Right lobe of liver (tissue), 6 donors: ENCODE results near the gene MTCH2. TPM values are rescaled to one million over a fixed set of nuclear protein-coding genes. Genes with fewer than 3 reads are reported as not detected.
A peak's percentile ranks its signal among the peaks of the same experiment; 100 is the strongest.
"Not testable (repeated sequence)": the region's sequence is repeated elsewhere in the genome, so short reads cannot be mapped to it uniquely, and the experiment has no call there.

Source experiments
- ATAC-seq, 4 donors: fragments of 200-7000 bp; cut with Tn5 transposase; one replicate each; pipeline ENCODE4 v1.9.1; 2020; ENCODE audit warnings: mild to moderate bottlenecking in 4 of 4, moderate library complexity in 4 of 4
- DNase-seq, 3 donors: peaks; one replicate each; pipeline ENCODE4 v3.0.0-alpha.2; 2020
- H3K27ac ChIP-seq, 3 donors: fragments of 200-600 bp; one replicate each; pipeline ENCODE4 v1.8.0; 2022
- H3K27me3 ChIP-seq, 2 donors: fragments of 200-600 bp; one replicate each; pipeline ENCODE4 v1.8.0; 2022
- H3K36me3 ChIP-seq, 4 donors: fragments of 200-600 bp; sonication (generic) in 1 of 4; one replicate each; pipeline versions ENCODE4 v1.5.1 to v1.8.0; 2017 to 2022; ENCODE audit warnings: control low read depth in 1 of 4
- H3K4me1 ChIP-seq, 4 donors: fragments of 200-600 bp; sonication (generic) in 1 of 4; one replicate each; pipeline versions ENCODE4 v1.5.1 to v1.8.0; 2017 to 2022; ENCODE audit warnings: control low read depth in 1 of 4
- H3K4me3 ChIP-seq, 3 donors: fragments of 200-600 bp; one replicate each; pipeline ENCODE4 v1.8.0; 2022
- H3K9me3 ChIP-seq, 4 donors: fragments of 200-600 bp; sonication (generic) in 1 of 4; one replicate each; pipeline versions ENCODE4 v1.5.1 to v1.8.0; 2017 to 2022; ENCODE audit warnings: control low read depth in 1 of 4
- CTCF ChIP-seq, 4 donors: fragments of 200-600 bp in 3 of 4; fragments of 450-650 bp in 1 of 4; IDR thresholded peaks; one replicate each; pipeline versions ENCODE4 v1.5.1 to v1.8.0; 2016 to 2022; ENCODE audit warnings: antibody characterized with exemption in 4 of 4, mild to moderate bottlenecking in 2 of 4
- POLR2A ChIP-seq: fragments of 450-650 bp; IDR thresholded peaks from one replicate; pipeline ENCODE4 v1.6.1; 2017; ENCODE audit warnings: antibody characterized with exemption, mild to moderate bottlenecking
- WGBS: methylation state at CpG from one replicate; pipeline ENCODE4 v1.1.6; 2018; ENCODE audit warnings: low coverage, low lambda C conversion rate; ENCODE audit not compliant: insufficient coverage; ENCODE audit errors: missing lambda C conversion rate; 5-methylcytosine and 5-hydroxymethylcytosine counted together
- intact Hi-C, 2 donors: fragments of 100-400 bp; cut with DNase I; formaldehyde crosslinking; loops; one replicate each; pipeline versions ENCODE4 v1.11.2 to v1.14.1; 2022
- total RNA-seq, 6 experiments: library from RNA; depleted of rRNA in 2 of 6; stranded (reverse); fragments of >200 nt in 2 of 6; fragmentation: NEBNext Ultra II Directional in 3 of 6; extraction: Animal tissue kit (Norgen Biotek cat#: 25700) in 3 of 6; gene quantifications; one replicate each; pipeline versions ENCODE4 v1.1.0 to v1.2.4, GENCODE V29; 2016 to 2023
- donor health status: DM: no; HTN: yes; CAD: no.
- donor health status: DM: no; HTN: no; CAD: no.
- donor health status: DM: no; HTN: no; CAD: no.
- donor health status: DM: no; HTN: yes; CAD: no.
- donor health status: DM: no; HTN: yes; CAD: no.

Gene MTCH2
- total RNA-seq, 6 experiments from 2014 or later = 123 to 179 (median 135) TPM

GRCh38 chr11:47646019-47646418 lies 3.7 kb upstream of the MTCH2 start:
- no peaks in the 10 kb centered on the region for H3K27me3 ChIP-seq
- no peak for ATAC-seq
- H3K9me3 ChIP-seq = no peaks in the 10 kb centered on the region
- no peak overlapping the region for H3K27ac ChIP-seq
- WGBS = 90% methylated on average over 5 of the region's 6 CpGs
- intact Hi-C loops = loop anchor here in 1 of 2 donors (10.0 kb wide), 1 partner anchor 119 kb away; the partner anchor contains the start of gene FNBP4
- no peak for DNase-seq
- peaks cover 0 to 13% (median 4%) of the 10 kb centered on the region in 4 donors for H3K4me1 ChIP-seq
- no peaks in the 10 kb centered on the region for H3K36me3 ChIP-seq
- no peak for TF ChIP-seq POLR2A
- no peak for TF ChIP-seq CTCF (IDR thresholded peaks at IDR 0.05)
- no peak overlapping the region for H3K4me3 ChIP-seq

GRCh38 chr11:47645500-47645899 lies 3.1 kb upstream of the MTCH2 start:
- Histone ChIP-seq H3K27me3 (no peaks in the 10 kb centered on the region), H3K27ac (no peak overlapping the region), H3K4me1 (peaks cover 0 to 18% (median 7%) of the 10 kb centered on the region in 4 donors), H3K4me3 (no peak overlapping the region), H3K9me3 (no peaks in the 10 kb centered on the region), H3K36me3 (no peaks in the 10 kb centered on the region)
- DNase-seq = no peak
- intact Hi-C loops = loop anchor here in 1 of 2 donors (10.0 kb wide), 1 partner anchor 119 kb away; the partner anchor contains the start of gene FNBP4
- ATAC-seq = no peak
- 82% methylated on average over 6 of the region's 6 CpGs for WGBS
- TF ChIP-seq CTCF (IDR thresholded peaks at IDR 0.05) = no peak
- TF ChIP-seq POLR2A = no peak

- Histone ChIP-seq H3K27ac (peak overlapping the region; percentile 96 to 99 (median 98)), H3K27me3 (no peaks in the 10 kb centered on the region), H3K36me3 (peaks cover 0 to 30% (median 15%) of the 10 kb centered on the region in 4 donors), H3K4me1 (peaks cover 0 to 25% (median 7%) of the 10 kb centered on the region in 4 donors), H3K4me3 (peak overlapping the region; percentile 83 to 99 (median 98)), H3K9me3 (no peaks in the 10 kb centered on the region)
- intact Hi-C loops = loop anchor here in 1 of 2 donors (10.0 kb wide), 1 partner anchor 123 kb away; the partner anchor contains the start of gene FNBP4
- no peak for ATAC-seq
- DNase-seq = no peak
- no peak for TF ChIP-seq CTCF (IDR thresholded peaks at IDR 0.05)
- WGBS = 1% methylated on average over 13 of the region's 14 CpGs
Observed at GRCh38 chr11:47641600-47642098, 710 bp downstream of the MTCH2 start.

- not testable (repeated sequence) for DNase-seq, H3K27me3 ChIP-seq, H3K9me3 ChIP-seq
- H3K27ac ChIP-seq = peak overlapping the region in 2 of 3 donors; percentile 98 to 99
- H3K36me3 ChIP-seq = peaks cover 0 to 42% (median 21%) of the 10 kb centered on the region in 4 donors
- peaks cover 0 to 25% (median 7%) of the 10 kb centered on the region in 4 donors for H3K4me1 ChIP-seq
- intact Hi-C loops = loop anchor here in 1 of 2 donors (10.0 kb wide), 1 partner anchor 124 kb away; the partner anchor contains the start of gene FNBP4
- 21% methylated on average over 6 of the region's 6 CpGs for WGBS
- peak in 2 of 4 donors; percentile 1 to 3 for ATAC-seq
- H3K4me3 ChIP-seq = peak overlapping the region; percentile 83 to 99 (median 98)
Observed at GRCh38 chr11:47640506-47640905, 1.9 kb downstream of the MTCH2 start.

- WGBS = 96% methylated on average over 9 of the region's 11 CpGs
- H3K4me1 ChIP-seq = peaks cover 0 to 14% (median 3%) of the 10 kb centered on the region in 4 donors
- H3K4me3 ChIP-seq, H3K27me3 ChIP-seq, DNase-seq, H3K9me3 ChIP-seq, ATAC-seq, H3K27ac ChIP-seq: not testable (repeated sequence)
- intact Hi-C loops = loop anchor here in 1 of 2 donors (10.0 kb wide), 1 partner anchor 118 kb away; no protein-coding TSS in a partner anchor
- peaks cover 0 to 76% (median 39%) of the 10 kb centered on the region in 4 donors for H3K36me3 ChIP-seq
Observed at GRCh38 chr11:47636331-47636730, 6.0 kb downstream of the MTCH2 start.
